Measurements from ENCODE around the gene CORO2B. TPM values are rescaled to one million over a fixed set of nuclear protein-coding genes. Genes with fewer than 3 reads are reported as not detected.
A peak's percentile ranks its signal among the peaks of the same experiment; 100 is the strongest.

Gene CORO2B
- total and polyA plus RNA-seq, 2 of the 4 experiments (the other 2 are of a cell fraction) = 9.3 to 39.3 TPM

DNA sequence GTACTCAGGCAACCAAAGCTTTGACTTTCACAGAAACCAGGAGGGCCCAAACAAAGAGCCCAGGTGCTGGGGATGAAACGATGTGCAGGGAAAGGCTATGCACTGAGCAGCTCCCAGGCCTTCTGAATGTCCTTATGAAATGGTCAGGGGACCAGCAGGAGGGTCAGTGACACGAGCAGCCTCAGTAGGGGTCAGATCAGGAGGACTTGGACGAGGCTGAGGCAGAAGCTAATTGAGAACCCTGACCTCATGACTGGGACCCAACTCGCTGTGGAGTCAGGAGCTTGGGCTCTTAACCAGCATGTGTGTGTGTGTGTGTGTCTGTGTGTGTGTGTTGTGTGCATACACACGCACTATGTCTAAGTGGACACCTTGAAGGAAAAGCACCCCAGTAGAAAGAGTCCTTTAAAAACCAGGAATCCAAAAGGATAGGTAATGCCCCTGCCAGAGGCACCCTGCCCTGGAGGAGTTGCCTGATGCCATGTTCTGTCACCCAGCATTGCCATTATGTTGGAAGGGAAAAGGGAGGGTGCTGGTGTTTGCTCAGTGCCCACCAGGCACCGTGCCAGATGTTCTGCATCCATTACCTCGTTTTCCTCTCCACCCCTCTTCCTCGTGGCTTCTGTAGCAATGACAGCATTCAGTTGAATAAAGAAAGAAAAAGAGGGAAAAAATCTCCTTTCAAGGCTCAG, 50.9 kb downstream of the CORO2B start:
- Histone ChIP-seq H2BK5ac (ENCODE audit: low read depth, low read length, poor library complexity, severe bottlenecking) (no peak overlapping the region), H2BK15ac (ENCODE audit: low read depth, low read length) (no peak overlapping the region), H3K27me3 (ENCODE audit: control insufficient read depth, insufficient read depth, low read length) (no peaks in the 10 kb centered on the region), H3K36me3 (ENCODE audit: control insufficient read depth, insufficient read depth, low read length) (no peaks in the 10 kb centered on the region), H3K9me1 (ENCODE audit: insufficient read depth, low read length) (peaks cover 14% of the 10 kb centered on the region), H2AK9ac (replicated peaks; ENCODE audit: low read depth, low read length, poor library complexity) (no peak overlapping the region), H3K27ac (ENCODE audit: insufficient read depth, low read length) (no peak overlapping the region), H3K79me1 (ENCODE audit: low read depth in 1 of 2, low read length in 2 of 2) (peaks cover 22 to 72% of the 10 kb centered on the region in 2 experiments), H4K5ac (ENCODE audit: low read depth, low read length) (no peak overlapping the region), H3K4me2 (ENCODE audit: low read depth, low read length) (no peak overlapping the region), H4K91ac (ENCODE audit: insufficient read depth, low read depth, low read length) (no peak overlapping the region), H3K9me3 (ENCODE audit: control insufficient read depth, insufficient read depth, low read length) (no peaks in the 10 kb centered on the region), H3K4me3 (ENCODE audit: insufficient read depth, low read depth, low read length) (no peak overlapping the region), H4K8ac (ENCODE audit: low read depth in 2 of 2, low read length in 2 of 2) (peak overlapping the region in 1 of 2 experiments; percentile 13; a peak in 1 of 4 replicates), H2AFZ (replicated peaks; ENCODE audit: low read length, poor library complexity) (no peak overlapping the region), H2BK120ac (ENCODE audit: low read depth, low read length) (no peak overlapping the region; the same call in 1 of the 2 replicates), H4K20me1 (ENCODE audit: insufficient read depth, low read length) (no peaks in the 10 kb centered on the region), H3K18ac (ENCODE audit: low read depth, low read length) (no peak overlapping the region), H3K23ac (ENCODE audit: low read depth, low read length) (no peak overlapping the region), H2AK5ac (ENCODE audit: low read depth, low read length) (peak overlapping the region; percentile 54), H3K4me1 (ENCODE audit: control insufficient read depth, insufficient read depth, low read length) (peaks cover 20% of the 10 kb centered on the region), H3K56ac (ENCODE audit: extremely low read depth, insufficient read depth, low read length) (no peak overlapping the region), H3K14ac (replicated peaks; ENCODE audit: low read depth, low read length) (no peak overlapping the region), H3K9ac (ENCODE audit: low read depth, low read length) (no peak overlapping the region), H3K4ac (ENCODE audit: low read depth, low read length) (0 out of 2 replicates have a peak overlapping the region, but pooled peaks have one; percentile 7), H2BK20ac (ENCODE audit: low read depth, low read length) (0 out of 2 replicates have a peak overlapping the region, but pooled peaks have one; percentile 28)
- DNase-seq (no peak), ATAC-seq (ENCODE audit: low read depth) (no peak)
- no TSS peak for BruUV-seq (replicated peaks)
- TF ChIP-seq SMC3 (IDR thresholded peaks at IDR 0.05; ENCODE audit: low read depth, low read length) = no peak
- no peak for TF ChIP-seq POLR2A (IDR thresholded peaks at IDR 0.05; ENCODE audit: low read depth, low read length)
- TF ChIP-seq CEBPB (IDR thresholded peaks at IDR 0.05; ENCODE audit: low read depth, low read length) = no peak
- no peak for TF ChIP-seq RFX5 (IDR thresholded peaks at IDR 0.05; ENCODE audit: low read depth, low read length)
- no peak for TF ChIP-seq ELK1 (IDR thresholded peaks at IDR 0.05; ENCODE audit: borderline replicate concordance, low read depth, low read length)
- no peak for TF ChIP-seq BHLHE40 (IDR thresholded peaks at IDR 0.05; ENCODE audit: low read depth, low read length)
- TF ChIP-seq CHD1 (IDR thresholded peaks at IDR 0.05; ENCODE audit: low read depth, low read length) = no peak
- TF ChIP-seq MXI1 (IDR thresholded peaks at IDR 0.05; ENCODE audit: borderline replicate concordance, low read depth, low read length) = no peak
- TF ChIP-seq CTCF (conservative IDR thresholded peaks at IDR 0.05; ENCODE audit: low read depth, low read length) = no peak
- TF ChIP-seq, protein P1, sequence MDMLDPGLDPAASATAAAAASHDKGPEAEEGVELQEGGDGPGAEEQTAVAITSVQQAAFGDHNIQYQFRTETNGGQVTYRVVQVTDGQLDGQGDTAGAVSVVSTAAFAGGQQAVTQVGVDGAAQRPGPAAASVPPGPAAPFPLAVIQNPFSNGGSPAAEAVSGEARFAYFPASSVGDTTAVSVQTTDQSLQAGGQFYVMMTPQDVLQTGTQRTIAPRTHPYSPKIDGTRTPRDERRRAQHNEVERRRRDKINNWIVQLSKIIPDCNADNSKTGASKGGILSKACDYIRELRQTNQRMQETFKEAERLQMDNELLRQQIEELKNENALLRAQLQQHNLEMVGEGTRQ (IDR thresholded peaks at IDR 0.05; ENCODE audit: low read depth, low read length) = no peak
- no peak for TF ChIP-seq NFE2L2 (IDR thresholded peaks at IDR 0.05; ENCODE audit: low read depth, low read length)
- TF ChIP-seq FOS (IDR thresholded peaks at IDR 0.05; ENCODE audit: low read depth, low read length) = no peak
- TF ChIP-seq MAFK (IDR thresholded peaks at IDR 0.05; ENCODE audit: low read depth, low read length) = no peak
- POLR2A ChIA-PET (ENCODE audit: unreplicated experiment) = no interaction called here
- 91% methylated on average over 4 of the region's 8 CpGs; no CpG with 5 or more reads in 1 of the 2 experiments for WGBS, 2 experiments (ENCODE audit: extremely low coverage in 2 of 2, insufficient read length in 1 of 2)
- in situ Hi-C loops (cut with MboI; ENCODE audit: low sequenced_read_pairs) (no loop called here), dilution Hi-C loops (cut with HindIII; ENCODE audit: low sequenced_read_pairs, unreplicated experiment) (no loop called here), intact Hi-C loops (cut with micrococcal nuclease) (no loop called here)
- CTCF ChIA-PET = no interaction called here
